Liver (tissue), 9 donors: ENCODE results near the gene DISC1. TPM values are rescaled to one million over a fixed set of nuclear protein-coding genes. Genes with fewer than 3 reads are reported as not detected.
A peak's percentile ranks its signal among the peaks of the same experiment; 100 is the strongest.

Source experiments
- DNase-seq: peaks from one replicate; pipeline ENCODE4 v3.0.0-alpha.2; 2017; ENCODE audit warnings: low spot score
- H3K27ac ChIP-seq, 2 donors: one replicate each; pipeline ENCODE4 v1.7.0; 2013; ENCODE audit warnings: inconsistent platforms in 2 of 2, low read length in 2 of 2, control low read depth in 1 of 2, low read depth in 1 of 2, mild to moderate bottlenecking in 1 of 2
- H3K27me3 ChIP-seq, 4 donors: one replicate each; pipeline versions ENCODE4 v1.6.1 to v1.7.0; 2013; ENCODE audit warnings: low read length in 3 of 4, inconsistent platforms in 1 of 4, mild to moderate bottlenecking in 1 of 4, moderate library complexity in 1 of 4; ENCODE audit not compliant: control insufficient read depth in 4 of 4, insufficient read depth in 4 of 4
- H3K36me3 ChIP-seq, 4 donors: one replicate each; pipeline versions ENCODE4 v1.6.1 to v1.7.0; 2013; ENCODE audit warnings: low read length in 3 of 4, mild to moderate bottlenecking in 3 of 4, low read depth in 1 of 4, moderate library complexity in 1 of 4; ENCODE audit not compliant: control insufficient read depth in 4 of 4, insufficient read depth in 3 of 4
- H3K4me1 ChIP-seq, 4 donors: one replicate each; pipeline versions ENCODE4 v1.6.1 to v1.7.0; 2013; ENCODE audit warnings: low read length in 3 of 4, mild to moderate bottlenecking in 3 of 4, moderate library complexity in 1 of 4; ENCODE audit not compliant: control insufficient read depth in 4 of 4, insufficient read depth in 4 of 4
- H3K4me3 ChIP-seq, 3 donors: one replicate each; pipeline versions ENCODE4 v1.6.1 to v1.7.0; 2013; ENCODE audit warnings: low read length in 3 of 3, control low read depth in 1 of 3, low read depth in 1 of 3, mild to moderate bottlenecking in 1 of 3
- H3K9ac ChIP-seq, 2 donors: one replicate each; pipeline ENCODE4 v1.7.0; 2013; ENCODE audit warnings: low read length in 2 of 2, mild to moderate bottlenecking in 2 of 2, moderate library complexity in 2 of 2, control low read depth in 1 of 2, low read depth in 1 of 2
- H3K9me3 ChIP-seq, 4 donors: one replicate each; pipeline versions ENCODE4 v1.6.1 to v1.7.0; 2013; ENCODE audit warnings: low read length in 3 of 4; ENCODE audit not compliant: control insufficient read depth in 4 of 4
- EGR1 ChIP-seq, 2 donors: IDR thresholded peaks; 2 replicates each; pipeline ENCODE4 v1.6.1; 2016 to 2018; ENCODE audit warnings: antibody characterized with exemption in 2 of 2, low read depth in 2 of 2
- FOXA2 ChIP-seq: IDR thresholded peaks from 2 replicates; pipeline ENCODE4 v1.6.1; 2016; ENCODE audit warnings: antibody characterized with exemption
- GABPA ChIP-seq, 2 donors: IDR thresholded peaks in 1 of 2; conservative IDR thresholded peaks in 1 of 2; 2 replicates each; pipeline ENCODE4 v1.6.1; 2016; ENCODE audit warnings: antibody characterized with exemption in 2 of 2, mild to moderate bottlenecking in 1 of 2, moderate library complexity in 1 of 2
- HNF4G ChIP-seq: IDR thresholded peaks from 2 replicates; pipeline ENCODE4 v1.6.1; 2016; ENCODE audit warnings: antibody characterized with exemption
- JUND ChIP-seq, 2 donors: IDR thresholded peaks; 2 replicates each; pipeline ENCODE4 v1.6.1; 2016; ENCODE audit warnings: antibody characterized with exemption in 2 of 2
- NR2F2 ChIP-seq: IDR thresholded peaks from 2 replicates; pipeline ENCODE4 v1.6.1; 2016; ENCODE audit warnings: antibody characterized with exemption
- RAD21 ChIP-seq, 2 donors: IDR thresholded peaks; 2 replicates each; pipeline ENCODE4 v1.6.1; 2016; ENCODE audit warnings: antibody characterized with exemption in 2 of 2, mild to moderate bottlenecking in 2 of 2
- RXRA ChIP-seq, 2 donors: IDR thresholded peaks; 2 replicates each; pipeline ENCODE4 v1.6.1; 2017 to 2018; ENCODE audit warnings: antibody characterized with exemption in 2 of 2, mild to moderate bottlenecking in 1 of 2
- SP1 ChIP-seq: IDR thresholded peaks from 2 replicates; pipeline ENCODE4 v1.6.1; 2018; ENCODE audit warnings: antibody characterized with exemption, mild to moderate bottlenecking
- YY1 ChIP-seq: IDR thresholded peaks from 2 replicates; pipeline ENCODE4 v1.6.1; 2016; ENCODE audit warnings: antibody characterized with exemption, mild to moderate bottlenecking
- WGBS: extraction: QIAGEN DNeasy Blood & Tissue Kit; methylation state at CpG from one replicate; pipeline ENCODE4 v1.1.7; 2013; 5-methylcytosine and 5-hydroxymethylcytosine counted together
- polyA plus RNA-seq, 2 donors: library from polyadenylated mRNA; stranded (reverse) in 1 of 2; unstranded in 1 of 2; fragments of 200-250 nt in 1 of 2; fragments of >200 nt in 1 of 2; fragmentation: Nextera tagmentation in 1 of 2; extraction: Ambion mirVana in 1 of 2; gene quantifications; one replicate each; pipeline versions ENCODE4 v1.2.1 to v1.2.3, GENCODE V29; 2013 to 2015
- total RNA-seq, 2 donors: library from RNA; depleted of rRNA; stranded (reverse); fragments of >200 nt; gene quantifications; one replicate each; pipeline ENCODE4 v1.2.3, GENCODE V29; 2014
- TF ChIP-seq, protein P1 (sequence below): fragments of 150-350 bp; IDR thresholded peaks from 2 replicates; pipeline ENCODE4 v1.5.1; 2017; ENCODE audit warnings: improper control_type of control experiment, low read depth, low read length; ENCODE audit not compliant: missing input control
- TF ChIP-seq, protein P2 (sequence below): IDR thresholded peaks from 2 replicates; pipeline ENCODE4 v1.6.1; 2016; ENCODE audit warnings: antibody characterized with exemption, mild to moderate bottlenecking
- TF ChIP-seq, protein P3 (sequence below): IDR thresholded peaks from 2 replicates; pipeline ENCODE4 v1.6.1; 2016; ENCODE audit warnings: antibody characterized with exemption
- TF ChIP-seq, protein P4 (sequence below): IDR thresholded peaks from 2 replicates; pipeline ENCODE4 v1.6.1; 2016; ENCODE audit warnings: antibody characterized with exemption
- donor health status: healthy.
- donor health status: healthy.
- donor health status: healthy.
- donor health status: healthy.
- donor health status: healthy.

The DISC1 gene
- total and polyA plus RNA-seq, 4 donors = 0.45 to 6.3 (median 2.3) TPM

DNA sequence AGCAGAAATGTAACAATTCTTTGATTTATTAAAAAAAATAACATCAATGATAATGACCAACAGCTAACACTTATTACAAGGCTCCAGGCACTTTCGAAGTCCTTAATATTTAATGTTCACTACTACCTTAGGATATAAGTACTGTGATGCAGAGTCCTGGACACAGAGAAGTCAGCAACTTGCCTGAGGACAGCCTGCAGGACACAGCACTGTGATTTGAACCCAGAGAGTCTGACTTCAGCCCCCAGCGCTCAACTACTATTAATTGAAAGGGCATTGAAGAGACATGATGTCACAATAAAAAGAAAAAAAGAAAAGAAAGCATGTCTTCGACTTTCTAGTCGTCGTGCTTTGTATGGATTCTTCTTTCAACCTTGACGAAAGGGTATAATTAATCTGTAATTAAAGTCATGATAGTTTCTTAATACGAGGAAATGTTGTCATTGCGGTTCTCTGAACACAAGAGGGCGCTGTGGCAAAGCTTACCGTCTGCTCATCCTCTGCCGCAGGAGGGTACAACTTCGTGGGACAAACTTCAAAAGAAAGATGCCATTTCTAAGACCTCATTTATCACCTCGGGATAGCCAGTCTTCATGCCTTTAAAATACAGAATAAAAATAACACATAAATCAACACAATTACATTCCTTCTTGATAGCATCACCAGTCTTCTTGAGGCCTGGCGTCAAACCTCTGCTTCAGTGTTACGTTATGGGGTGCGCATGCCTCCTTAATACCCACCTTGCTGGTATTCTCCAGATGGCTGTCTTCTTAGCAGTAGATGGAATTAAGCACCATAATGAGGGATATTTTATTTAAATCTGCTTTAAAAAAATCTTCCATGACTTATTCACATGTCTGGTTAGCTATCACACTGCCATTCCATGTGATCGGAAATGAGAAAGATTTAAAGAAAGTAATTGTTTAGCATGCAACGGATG is 240.1 kb downstream of the DISC1 start:
- no peak overlapping the region for H3K9ac ChIP-seq
- TF ChIP-seq, protein P1, sequence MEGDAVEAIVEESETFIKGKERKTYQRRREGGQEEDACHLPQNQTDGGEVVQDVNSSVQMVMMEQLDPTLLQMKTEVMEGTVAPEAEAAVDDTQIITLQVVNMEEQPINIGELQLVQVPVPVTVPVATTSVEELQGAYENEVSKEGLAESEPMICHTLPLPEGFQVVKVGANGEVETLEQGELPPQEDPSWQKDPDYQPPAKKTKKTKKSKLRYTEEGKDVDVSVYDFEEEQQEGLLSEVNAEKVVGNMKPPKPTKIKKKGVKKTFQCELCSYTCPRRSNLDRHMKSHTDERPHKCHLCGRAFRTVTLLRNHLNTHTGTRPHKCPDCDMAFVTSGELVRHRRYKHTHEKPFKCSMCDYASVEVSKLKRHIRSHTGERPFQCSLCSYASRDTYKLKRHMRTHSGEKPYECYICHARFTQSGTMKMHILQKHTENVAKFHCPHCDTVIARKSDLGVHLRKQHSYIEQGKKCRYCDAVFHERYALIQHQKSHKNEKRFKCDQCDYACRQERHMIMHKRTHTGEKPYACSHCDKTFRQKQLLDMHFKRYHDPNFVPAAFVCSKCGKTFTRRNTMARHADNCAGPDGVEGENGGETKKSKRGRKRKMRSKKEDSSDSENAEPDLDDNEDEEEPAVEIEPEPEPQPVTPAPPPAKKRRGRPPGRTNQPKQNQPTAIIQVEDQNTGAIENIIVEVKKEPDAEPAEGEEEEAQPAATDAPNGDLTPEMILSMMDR = peak; percentile 81
- TF ChIP-seq, protein P2, sequence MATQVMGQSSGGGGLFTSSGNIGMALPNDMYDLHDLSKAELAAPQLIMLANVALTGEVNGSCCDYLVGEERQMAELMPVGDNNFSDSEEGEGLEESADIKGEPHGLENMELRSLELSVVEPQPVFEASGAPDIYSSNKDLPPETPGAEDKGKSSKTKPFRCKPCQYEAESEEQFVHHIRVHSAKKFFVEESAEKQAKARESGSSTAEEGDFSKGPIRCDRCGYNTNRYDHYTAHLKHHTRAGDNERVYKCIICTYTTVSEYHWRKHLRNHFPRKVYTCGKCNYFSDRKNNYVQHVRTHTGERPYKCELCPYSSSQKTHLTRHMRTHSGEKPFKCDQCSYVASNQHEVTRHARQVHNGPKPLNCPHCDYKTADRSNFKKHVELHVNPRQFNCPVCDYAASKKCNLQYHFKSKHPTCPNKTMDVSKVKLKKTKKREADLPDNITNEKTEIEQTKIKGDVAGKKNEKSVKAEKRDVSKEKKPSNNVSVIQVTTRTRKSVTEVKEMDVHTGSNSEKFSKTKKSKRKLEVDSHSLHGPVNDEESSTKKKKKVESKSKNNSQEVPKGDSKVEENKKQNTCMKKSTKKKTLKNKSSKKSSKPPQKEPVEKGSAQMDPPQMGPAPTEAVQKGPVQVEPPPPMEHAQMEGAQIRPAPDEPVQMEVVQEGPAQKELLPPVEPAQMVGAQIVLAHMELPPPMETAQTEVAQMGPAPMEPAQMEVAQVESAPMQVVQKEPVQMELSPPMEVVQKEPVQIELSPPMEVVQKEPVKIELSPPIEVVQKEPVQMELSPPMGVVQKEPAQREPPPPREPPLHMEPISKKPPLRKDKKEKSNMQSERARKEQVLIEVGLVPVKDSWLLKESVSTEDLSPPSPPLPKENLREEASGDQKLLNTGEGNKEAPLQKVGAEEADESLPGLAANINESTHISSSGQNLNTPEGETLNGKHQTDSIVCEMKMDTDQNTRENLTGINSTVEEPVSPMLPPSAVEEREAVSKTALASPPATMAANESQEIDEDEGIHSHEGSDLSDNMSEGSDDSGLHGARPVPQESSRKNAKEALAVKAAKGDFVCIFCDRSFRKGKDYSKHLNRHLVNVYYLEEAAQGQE = no peak
- peak; percentile 91 to 95 for TF ChIP-seq RAD21 (IDR thresholded peaks at IDR 0.05)
- no peaks in the 10 kb centered on the region for H3K27me3 ChIP-seq
- H3K9me3 ChIP-seq = no peaks in the 10 kb centered on the region
- H3K4me3 ChIP-seq = no peak overlapping the region
- 36% methylated on average over 18 of the region's 18 CpGs for WGBS
- H3K36me3 ChIP-seq = no peaks in the 10 kb centered on the region
- no peak overlapping the region for H3K27ac ChIP-seq
- DNase-seq = peak; percentile 47
- H3K4me1 ChIP-seq = no peaks in the 10 kb centered on the region

DNA sequence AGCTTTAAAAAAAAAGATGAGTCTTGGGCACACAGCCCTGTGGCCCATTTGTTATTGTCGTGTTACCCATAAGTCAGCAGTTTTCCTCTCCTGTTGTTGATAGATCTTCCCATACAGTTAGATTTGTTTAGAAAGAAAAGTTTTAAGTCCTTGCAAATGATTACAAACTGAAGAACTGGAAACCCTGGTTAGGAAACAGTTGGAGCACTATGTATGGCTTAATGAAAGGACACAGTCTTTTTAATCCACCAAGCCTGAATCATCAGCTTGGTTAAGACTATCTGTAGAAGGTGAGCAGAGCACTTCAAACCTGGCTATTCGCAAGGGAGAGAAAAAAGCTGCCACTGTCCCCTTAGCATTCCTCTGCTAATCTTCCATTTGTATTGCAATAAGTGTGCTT is 241.0 kb downstream of the DISC1 start:
- Histone ChIP-seq H3K9ac (no peak overlapping the region), H3K36me3 (no peaks in the 10 kb centered on the region), H3K9me3 (no peaks in the 10 kb centered on the region), H3K4me3 (no peak overlapping the region), H3K27me3 (no peaks in the 10 kb centered on the region), H3K4me1 (no peaks in the 10 kb centered on the region), H3K27ac (no peak overlapping the region)
- DNase-seq = no peak
- TF ChIP-seq, protein P3, sequence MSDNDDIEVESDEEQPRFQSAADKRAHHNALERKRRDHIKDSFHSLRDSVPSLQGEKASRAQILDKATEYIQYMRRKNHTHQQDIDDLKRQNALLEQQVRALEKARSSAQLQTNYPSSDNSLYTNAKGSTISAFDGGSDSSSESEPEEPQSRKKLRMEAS = no peak
- no peak for TF ChIP-seq NR2F2
- no peak for TF ChIP-seq JUND (IDR thresholded peaks at IDR 0.05)
- no peak for TF ChIP-seq HNF4G
- TF ChIP-seq RAD21 (IDR thresholded peaks at IDR 0.05) = no peak
- no peak for TF ChIP-seq YY1
- no peak for TF ChIP-seq RXRA (IDR thresholded peaks at IDR 0.05)
- TF ChIP-seq GABPA (IDR thresholded peaks at IDR 0.05 in 1 of 2, conservative IDR thresholded peaks at IDR 0.05 in 1 of 2) = no peak
- 44% methylated on average over 2 of the region's 2 CpGs for WGBS

DNA sequence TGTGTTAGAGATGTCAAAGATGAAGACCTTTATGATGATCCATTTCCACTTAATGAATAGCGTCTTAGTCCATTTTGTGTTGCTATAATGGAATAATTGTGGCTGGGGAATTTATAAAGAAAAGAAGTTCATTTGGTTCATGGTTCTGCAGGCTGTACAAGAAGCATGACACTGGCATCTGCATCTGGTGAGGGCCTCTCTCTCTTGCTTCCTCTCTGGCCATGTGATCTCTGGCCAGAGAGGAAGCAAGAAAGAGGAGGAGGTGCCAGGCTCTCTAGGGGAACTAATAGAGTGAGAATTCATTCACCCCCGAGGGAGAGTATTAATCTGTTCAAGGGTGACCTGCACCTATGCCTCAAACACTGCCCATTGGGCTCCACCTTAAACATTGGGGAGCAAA is 242.8 kb downstream of the DISC1 start:
- Histone ChIP-seq H3K9me3 (no peaks in the 10 kb centered on the region), H3K4me1 (no peaks in the 10 kb centered on the region), H3K36me3 (no peaks in the 10 kb centered on the region), H3K4me3 (no peak overlapping the region), H3K27me3 (no peaks in the 10 kb centered on the region), H3K27ac (no peak overlapping the region), H3K9ac (no peak overlapping the region)
- WGBS = 78% methylated on average over 2 of the region's 2 CpGs
- TF ChIP-seq, protein P1 = no peak
- no peak for TF ChIP-seq HNF4G
- no peak for TF ChIP-seq FOXA2
- TF ChIP-seq, protein P4, sequence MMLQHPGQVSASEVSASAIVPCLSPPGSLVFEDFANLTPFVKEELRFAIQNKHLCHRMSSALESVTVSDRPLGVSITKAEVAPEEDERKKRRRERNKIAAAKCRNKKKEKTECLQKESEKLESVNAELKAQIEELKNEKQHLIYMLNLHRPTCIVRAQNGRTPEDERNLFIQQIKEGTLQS = no peak
- TF ChIP-seq, protein P2 = no peak
- no peak for TF ChIP-seq EGR1 (IDR thresholded peaks at IDR 0.05; ENCODE audit: low read depth in 2 of 2)
- no peak for TF ChIP-seq SP1
- no peak for DNase-seq
